CD8-positive, alpha-beta memory T cell (primary cell): ENCODE measurements around the gene SLC38A7. TPM values are rescaled to one million over a fixed set of nuclear protein-coding genes. Genes with fewer than 3 reads are reported as not detected.

Experiments used
- CTCF ChIA-PET: fragments of 350-600 bp; sonication (Branson Sonifier 250); formaldehyde crosslinking; loops from one replicate; lab custom pipeline; 2021; ENCODE audit warnings: antibody characterized with exemption; lab: Charles Lee
- POLR2A ChIA-PET: fragments of 350-600 bp; sonication (Branson Sonifier 250); formaldehyde crosslinking; loops from one replicate; lab custom pipeline; 2021; ENCODE audit warnings: antibody characterized with exemption; lab: Charles Lee
- DNase-seq, 5 donors: peaks; one replicate each; pipeline versions ENCODE4 v3.0.0 to v3.0.0-alpha.2; 2020 to 2022; ENCODE audit warnings: mixed read lengths in 1 of 5
- H3K27ac ChIP-seq: one replicate; pipeline ENCODE4 v1.7.0; 2013; ENCODE audit warnings: low read depth, mild to moderate bottlenecking, low read length, moderate library complexity
- H3K27me3 ChIP-seq: 2 replicates; pipeline ENCODE4 v1.7.0; 2013; ENCODE audit warnings: low read length, mild to moderate bottlenecking; ENCODE audit not compliant: insufficient read depth, poor library complexity, severe bottlenecking
- H3K36me3 ChIP-seq: 2 replicates; pipeline ENCODE4 v1.7.0; 2013; ENCODE audit warnings: mild to moderate bottlenecking, low read length, moderate library complexity; ENCODE audit not compliant: insufficient read depth
- H3K4me1 ChIP-seq: 2 replicates; pipeline ENCODE4 v1.7.0; 2013; ENCODE audit warnings: mild to moderate bottlenecking, low read length, moderate library complexity; ENCODE audit not compliant: insufficient read depth
- H3K4me3 ChIP-seq: 2 replicates; pipeline ENCODE4 v1.7.0; 2013; ENCODE audit warnings: mild to moderate bottlenecking, low read length
- H3K9me3 ChIP-seq: 2 replicates; pipeline ENCODE4 v1.7.0; 2013; ENCODE audit warnings: mild to moderate bottlenecking, low read length
- H3K27ac Mint-ChIP-seq, 8 donors: one replicate each; pipeline ENCODE4 v1.8.0; 2020 to 2021; ENCODE audit warnings: mixed read lengths in 8 of 8, mild to moderate bottlenecking in 6 of 8, inconsistent platforms in 3 of 8, moderate library complexity in 3 of 8
- H3K27me3 Mint-ChIP-seq, 2 donors: one replicate each; pipeline ENCODE4 v1.8.0; 2020 to 2021; ENCODE audit warnings: mixed read lengths in 2 of 2, mild to moderate bottlenecking in 1 of 2, moderate library complexity in 1 of 2
- H3K36me3 Mint-ChIP-seq, 3 donors: one replicate each; pipeline ENCODE4 v1.8.0; 2020 to 2021; ENCODE audit warnings: mixed read lengths in 3 of 3, inconsistent platforms in 1 of 3, mild to moderate bottlenecking in 1 of 3
- H3K4me1 Mint-ChIP-seq, 3 donors: one replicate each; pipeline ENCODE4 v1.8.0; 2020 to 2021; ENCODE audit warnings: mixed read lengths in 3 of 3, inconsistent platforms in 1 of 3, mild to moderate bottlenecking in 1 of 3
- H3K4me3 Mint-ChIP-seq, 7 donors: one replicate each; pipeline ENCODE4 v1.8.0; 2020 to 2021; ENCODE audit warnings: mixed read lengths in 7 of 7, mild to moderate bottlenecking in 6 of 7, moderate library complexity in 4 of 7, inconsistent platforms in 2 of 7
- H3K9me3 Mint-ChIP-seq, 5 donors: one replicate each; pipeline ENCODE4 v1.8.0; 2020 to 2022; ENCODE audit warnings: mixed read lengths in 5 of 5, mild to moderate bottlenecking in 3 of 5, moderate library complexity in 2 of 5, inconsistent platforms in 1 of 5
- polyA plus RNA-seq: library from polyadenylated mRNA; unstranded; fragments of 300-500 nt; fragmentation: Illumina TruSeq; gene quantifications from one replicate; pipeline ENCODE4 v1.2.3, GENCODE V29; 2021
- total RNA-seq, 2 experiments: library from RNA; stranded (reverse); gene quantifications; one replicate each; pipeline ENCODE4 v1.2.3, GENCODE V29; 2021

The SLC38A7 gene
- total and polyA plus RNA-seq, 3 experiments from 2014 or later, result 5.8 to 15.0 (median 13.5) TPM

- peaks cover 0 to 34% (median 2%) of the 10 kb centered on the region in 3 donors for H3K36me3 Mint-ChIP-seq
- H3K36me3 ChIP-seq, result peaks cover 2% of the 10 kb centered on the region
- CTCF ChIA-PET, result interaction anchor here (1.1 kb wide), 1 partner anchor 117 kb away, joined by 3 read pairs; no protein-coding TSS in a partner anchor
- peak overlapping the region; percentile 96 to 100 (median 100) for H3K27ac Mint-ChIP-seq
- H3K4me1 Mint-ChIP-seq, result peaks cover 28 to 50% (median 42%) of the 10 kb centered on the region in 3 donors
- H3K27me3 ChIP-seq, result no peaks in the 10 kb centered on the region
- peaks cover 8% of the 10 kb centered on the region for H3K4me1 ChIP-seq
- peak overlapping the region; percentile 84 for H3K4me3 ChIP-seq
- peaks cover 0 to 2% (median 0%) of the 10 kb centered on the region in 5 donors for H3K9me3 Mint-ChIP-seq
- no peaks in the 10 kb centered on the region for H3K9me3 ChIP-seq
- H3K4me3 Mint-ChIP-seq, result peak overlapping the region; percentile 96 to 100 (median 99)
- H3K27ac ChIP-seq, result peak overlapping the region; percentile 93
- DNase-seq, result peak; percentile 42 to 73 (median 51)
- POLR2A ChIA-PET, result interaction anchor here (0.9 to 1.1 kb wide), 3 partner anchors 38 to 236 kb away, joined by 3 to 4 read pairs (median 3); partner anchors contain the start of genes GINS3 and SLC38A7
- H3K27me3 Mint-ChIP-seq, result peaks cover 0 to 4% of the 10 kb centered on the region in 2 donors
Measured at GRCh38 chr16:58628845-58629732, 55.5 kb downstream of the SLC38A7 start.

DNA sequence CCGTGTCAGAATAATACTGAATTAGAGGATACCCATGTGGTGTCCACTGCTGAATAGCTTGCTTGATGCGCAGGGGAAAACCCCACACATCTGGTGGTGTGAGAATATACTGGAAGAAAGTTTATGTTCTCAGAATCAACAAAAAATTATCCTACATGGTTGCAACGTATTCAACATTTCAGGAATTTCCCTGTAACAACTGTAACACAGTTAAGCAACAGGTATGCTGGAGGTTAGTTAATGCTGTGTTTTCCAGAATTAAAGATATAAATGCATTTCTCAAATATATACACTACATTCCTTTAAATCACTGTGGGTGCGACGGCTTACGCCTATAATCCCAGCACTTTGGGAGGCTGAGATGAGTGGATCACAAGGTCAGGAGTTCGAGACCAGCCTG, 60.4 kb downstream of the SLC38A7 start:
- H3K4me3 Mint-ChIP-seq, result peak overlapping the region in 1 of 7 donors; percentile 61
- no peaks in the 10 kb centered on the region for H3K9me3 ChIP-seq
- H3K4me3 ChIP-seq, result no peak overlapping the region
- peak overlapping the region in 4 of 8 donors; percentile 26 to 89 (median 58) for H3K27ac Mint-ChIP-seq
- ChIA-PET POLR2A (interaction anchor here (0.8 kb wide), 1 partner anchor 17 kb away, joined by 4 read pairs; no protein-coding TSS in a partner anchor), CTCF (no interaction called here)
- H3K4me1 ChIP-seq, result peaks cover 20% of the 10 kb centered on the region
- peaks cover 4 to 66% (median 12%) of the 10 kb centered on the region in 3 donors for H3K36me3 Mint-ChIP-seq
- no peak overlapping the region for H3K27ac ChIP-seq
- H3K27me3 ChIP-seq, result no peaks in the 10 kb centered on the region
- peaks cover 0 to 2% of the 10 kb centered on the region in 2 donors for H3K27me3 Mint-ChIP-seq
- DNase-seq, result no peak
- H3K36me3 ChIP-seq, result peaks cover 15% of the 10 kb centered on the region
- H3K9me3 Mint-ChIP-seq, result no peaks in the 10 kb centered on the region
- H3K4me1 Mint-ChIP-seq, result peaks cover 36 to 59% (median 52%) of the 10 kb centered on the region in 3 donors

DNA sequence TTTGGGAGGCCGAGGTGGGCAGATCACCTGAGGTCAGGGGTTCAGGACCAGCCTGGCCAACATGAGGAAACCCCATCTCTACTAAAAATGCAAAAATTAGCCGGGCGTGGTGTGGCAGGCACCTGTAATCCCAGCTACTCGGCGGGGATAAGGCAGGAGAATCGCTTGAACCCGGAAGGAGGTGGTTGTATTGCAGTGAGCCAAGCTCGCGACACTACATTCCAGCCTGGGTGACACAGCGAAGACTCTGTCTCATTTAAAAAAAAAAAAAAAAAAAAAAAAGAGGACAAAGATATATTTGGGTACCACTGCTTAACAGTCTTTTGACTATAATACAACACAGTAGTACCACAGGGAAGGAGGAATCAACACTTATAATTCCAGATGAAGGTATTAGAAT, 64.2 kb downstream of the SLC38A7 start:
- Mint-ChIP-seq H3K27ac (peak overlapping the region in 1 of 8 donors; percentile 27), H3K4me1 (peaks cover 30 to 55% (median 44%) of the 10 kb centered on the region in 3 donors), H3K36me3 (peaks cover 4 to 77% (median 14%) of the 10 kb centered on the region in 3 donors), H3K27me3 (no peaks in the 10 kb centered on the region), H3K9me3 (no peaks in the 10 kb centered on the region), H3K4me3 (peak overlapping the region in 1 of 7 donors; percentile 29)
- no peak overlapping the region for H3K27ac ChIP-seq
- no peaks in the 10 kb centered on the region for H3K9me3 ChIP-seq
- ChIA-PET POLR2A (no interaction called here), CTCF (no interaction called here)
- H3K4me1 ChIP-seq, result peaks cover 12% of the 10 kb centered on the region
- no peak overlapping the region for H3K4me3 ChIP-seq
- peaks cover 26% of the 10 kb centered on the region for H3K36me3 ChIP-seq
- no peaks in the 10 kb centered on the region for H3K27me3 ChIP-seq
- no peak for DNase-seq

GRCh38 chr16:58615280-58615679, 69.3 kb downstream of the SLC38A7 start:
- DNase-seq, result no peak
- H3K36me3 Mint-ChIP-seq, result peaks cover 4 to 59% (median 11%) of the 10 kb centered on the region in 3 donors
- peaks cover 31 to 71% (median 40%) of the 10 kb centered on the region in 3 donors for H3K4me1 Mint-ChIP-seq
- peak overlapping the region in 6 of 8 donors; percentile 19 to 85 (median 48) for H3K27ac Mint-ChIP-seq
- no peaks in the 10 kb centered on the region for H3K9me3 ChIP-seq
- H3K4me3 Mint-ChIP-seq, result peak overlapping the region in 1 of 7 donors; percentile 69
- H3K27ac ChIP-seq, result no peak overlapping the region
- POLR2A ChIA-PET, result interaction anchor here (0.7 kb wide), 1 partner anchor 12 kb away, joined by 8 read pairs; no protein-coding TSS in a partner anchor
- CTCF ChIA-PET, result no interaction called here
- peaks cover 4% of the 10 kb centered on the region for H3K4me1 ChIP-seq
- H3K36me3 ChIP-seq, result peaks cover 11% of the 10 kb centered on the region
- H3K9me3 Mint-ChIP-seq, result no peaks in the 10 kb centered on the region
- no peaks in the 10 kb centered on the region for H3K27me3 ChIP-seq
- H3K4me3 ChIP-seq, result no peak overlapping the region
- H3K27me3 Mint-ChIP-seq, result no peaks in the 10 kb centered on the region

Other genes with a start within 250 kb of the SLC38A7 start
- gene NDRG4, start 184.6 kb downstream of the SLC38A7 start, total RNA-seq, result 1 to 10 TPM; 1.6 to 2.4 TPM
- gene NDRG4, start 184.6 kb downstream of the SLC38A7 start, polyA plus RNA-seq, result 0.63 TPM
- 10 to 100 TPM; 23.8 to 24.9 TPM for gene SETD6, start 169.3 kb downstream of the SLC38A7 start, total RNA-seq
- 10.5 TPM for gene SETD6, start 169.3 kb downstream of the SLC38A7 start, polyA plus RNA-seq
- 100 to 1,000 TPM; 326 to 338 TPM for gene CNOT1, start 54.9 kb downstream of the SLC38A7 start, total RNA-seq
- 111 TPM for gene CNOT1, start 54.9 kb downstream of the SLC38A7 start, polyA plus RNA-seq
- gene GOT2, start 49.5 kb upstream of the SLC38A7 start, total RNA-seq, result 100 to 1,000 TPM; 149 to 151 TPM
- 81.1 TPM for gene GOT2, start 49.5 kb upstream of the SLC38A7 start, polyA plus RNA-seq